ENCODE data around the gene RHBDL2. TPM values are rescaled to one million over a fixed set of nuclear protein-coding genes. Genes with fewer than 3 reads are reported as not detected.
A peak's percentile ranks its signal among the peaks of the same experiment; 100 is the strongest.

Gene RHBDL2
- total and polyA plus RNA-seq, 9 of the 15 experiments (the other 6 are each of a cell fraction or from before 2014, with no cell fraction given): not detected

DNA sequence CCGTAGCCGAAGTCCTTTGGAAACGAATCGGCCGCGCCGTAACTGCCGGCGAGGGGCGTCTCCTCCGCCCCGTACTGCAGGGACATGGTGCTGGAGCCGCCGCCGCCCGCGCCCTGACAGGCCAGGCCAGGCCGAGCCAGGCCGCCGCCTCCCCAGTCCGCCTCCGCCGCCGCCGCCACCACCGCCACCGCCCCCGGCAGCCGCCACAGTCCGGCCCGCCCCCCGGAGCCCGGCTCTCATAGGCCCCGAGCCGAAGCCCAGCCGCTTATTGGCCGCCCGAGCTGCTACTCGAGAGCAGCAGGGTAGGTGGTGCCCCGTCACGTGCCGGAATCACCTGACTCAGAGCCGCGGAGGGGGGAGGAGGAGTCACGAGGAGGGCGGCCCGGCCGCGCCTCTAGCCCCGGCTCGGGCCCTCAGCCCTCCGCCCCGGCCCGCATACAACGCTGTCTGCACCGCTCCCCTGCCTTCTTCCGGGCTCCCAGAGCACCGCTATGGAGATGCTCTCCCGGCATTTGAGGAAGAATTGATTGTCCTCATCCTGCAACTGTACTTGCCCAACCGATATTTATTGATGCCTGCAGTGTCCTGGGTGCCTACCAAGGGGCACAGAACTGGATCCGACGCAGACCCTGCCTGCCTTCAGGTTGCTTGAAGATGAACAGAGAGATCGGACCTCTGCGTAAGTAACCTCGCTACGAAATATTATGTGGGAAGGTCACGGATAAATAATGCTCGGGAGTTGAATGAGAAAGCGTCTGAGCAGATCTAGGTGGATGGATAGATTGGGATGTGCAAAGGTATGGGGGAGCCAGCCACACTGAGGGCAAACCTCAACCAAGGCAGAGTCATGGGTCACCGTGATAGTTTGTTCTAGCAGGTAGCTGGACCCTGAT, 81.8 kb downstream of the RHBDL2 start, which contains the start of gene RRAGC (continued):
- TF ChIP-seq, protein P1, sequence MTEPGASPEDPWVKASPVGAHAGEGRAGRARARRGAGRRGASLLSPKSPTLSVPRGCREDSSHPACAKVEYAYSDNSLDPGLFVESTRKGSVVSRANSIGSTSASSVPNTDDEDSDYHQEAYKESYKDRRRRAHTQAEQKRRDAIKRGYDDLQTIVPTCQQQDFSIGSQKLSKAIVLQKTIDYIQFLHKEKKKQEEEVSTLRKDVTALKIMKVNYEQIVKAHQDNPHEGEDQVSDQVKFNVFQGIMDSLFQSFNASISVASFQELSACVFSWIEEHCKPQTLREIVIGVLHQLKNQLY (CRISPR knock-in tag; conservative IDR thresholded peaks at IDR 0.05): no peak; a peak in 1 of 4 replicates
- TF ChIP-seq ZNF707 (CRISPR knock-in tag; conservative IDR thresholded peaks at IDR 0.05) (no peak), NR4A1 (CRISPR knock-in tag; IDR thresholded peaks at IDR 0.05) (peak; percentile 93; the same call in 1 of the 2 replicates), NR4A1 (tag; IDR thresholded peaks at IDR 0.05) (no peak), POLR2AphosphoS5 (IDR thresholded peaks at IDR 0.05; ENCODE audit: control insufficient read depth, insufficient read depth, low read depth, low read length) (no peak), GABPA (tag; conservative IDR thresholded peaks at IDR 0.05; ENCODE audit: low read depth) (peak; percentile 76), SMARCE1 (IDR thresholded peaks at IDR 0.05) (no peak; the same call in 1 of the 2 replicates), TAF15 (IDR thresholded peaks at IDR 0.05; ENCODE audit: low read depth, low read length) (no peak), BCOR (IDR thresholded peaks at IDR 0.05) (peak; percentile 54; the same call in 1 of the 2 replicates), ZNF140 (CRISPR knock-in tag; IDR thresholded peaks at IDR 0.05) (no peak)
- TF ChIP-seq, protein P2, sequence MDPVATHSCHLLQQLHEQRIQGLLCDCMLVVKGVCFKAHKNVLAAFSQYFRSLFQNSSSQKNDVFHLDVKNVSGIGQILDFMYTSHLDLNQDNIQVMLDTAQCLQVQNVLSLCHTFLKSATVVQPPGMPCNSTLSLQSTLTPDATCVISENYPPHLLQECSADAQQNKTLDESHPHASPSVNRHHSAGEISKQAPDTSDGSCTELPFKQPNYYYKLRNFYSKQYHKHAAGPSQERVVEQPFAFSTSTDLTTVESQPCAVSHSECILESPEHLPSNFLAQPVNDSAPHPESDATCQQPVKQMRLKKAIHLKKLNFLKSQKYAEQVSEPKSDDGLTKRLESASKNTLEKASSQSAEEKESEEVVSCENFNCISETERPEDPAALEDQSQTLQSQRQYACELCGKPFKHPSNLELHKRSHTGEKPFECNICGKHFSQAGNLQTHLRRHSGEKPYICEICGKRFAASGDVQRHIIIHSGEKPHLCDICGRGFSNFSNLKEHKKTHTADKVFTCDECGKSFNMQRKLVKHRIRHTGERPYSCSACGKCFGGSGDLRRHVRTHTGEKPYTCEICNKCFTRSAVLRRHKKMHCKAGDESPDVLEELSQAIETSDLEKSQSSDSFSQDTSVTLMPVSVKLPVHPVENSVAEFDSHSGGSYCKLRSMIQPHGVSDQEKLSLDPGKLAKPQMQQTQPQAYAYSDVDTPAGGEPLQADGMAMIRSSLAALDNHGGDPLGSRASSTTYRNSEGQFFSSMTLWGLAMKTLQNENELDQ (CRISPR knock-in tag; IDR thresholded peaks at IDR 0.05; ENCODE audit: borderline replicate concordance): no peak
- TF ChIP-seq, protein P3, sequence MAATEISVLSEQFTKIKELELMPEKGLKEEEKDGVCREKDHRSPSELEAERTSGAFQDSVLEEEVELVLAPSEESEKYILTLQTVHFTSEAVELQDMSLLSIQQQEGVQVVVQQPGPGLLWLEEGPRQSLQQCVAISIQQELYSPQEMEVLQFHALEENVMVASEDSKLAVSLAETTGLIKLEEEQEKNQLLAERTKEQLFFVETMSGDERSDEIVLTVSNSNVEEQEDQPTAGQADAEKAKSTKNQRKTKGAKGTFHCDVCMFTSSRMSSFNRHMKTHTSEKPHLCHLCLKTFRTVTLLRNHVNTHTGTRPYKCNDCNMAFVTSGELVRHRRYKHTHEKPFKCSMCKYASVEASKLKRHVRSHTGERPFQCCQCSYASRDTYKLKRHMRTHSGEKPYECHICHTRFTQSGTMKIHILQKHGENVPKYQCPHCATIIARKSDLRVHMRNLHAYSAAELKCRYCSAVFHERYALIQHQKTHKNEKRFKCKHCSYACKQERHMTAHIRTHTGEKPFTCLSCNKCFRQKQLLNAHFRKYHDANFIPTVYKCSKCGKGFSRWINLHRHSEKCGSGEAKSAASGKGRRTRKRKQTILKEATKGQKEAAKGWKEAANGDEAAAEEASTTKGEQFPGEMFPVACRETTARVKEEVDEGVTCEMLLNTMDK (IDR thresholded peaks at IDR 0.05; ENCODE audit: borderline replicate concordance, insufficient read depth, low read depth, low read length, poor library complexity, severe bottlenecking): no peak
- TF ChIP-seq, protein P4, sequence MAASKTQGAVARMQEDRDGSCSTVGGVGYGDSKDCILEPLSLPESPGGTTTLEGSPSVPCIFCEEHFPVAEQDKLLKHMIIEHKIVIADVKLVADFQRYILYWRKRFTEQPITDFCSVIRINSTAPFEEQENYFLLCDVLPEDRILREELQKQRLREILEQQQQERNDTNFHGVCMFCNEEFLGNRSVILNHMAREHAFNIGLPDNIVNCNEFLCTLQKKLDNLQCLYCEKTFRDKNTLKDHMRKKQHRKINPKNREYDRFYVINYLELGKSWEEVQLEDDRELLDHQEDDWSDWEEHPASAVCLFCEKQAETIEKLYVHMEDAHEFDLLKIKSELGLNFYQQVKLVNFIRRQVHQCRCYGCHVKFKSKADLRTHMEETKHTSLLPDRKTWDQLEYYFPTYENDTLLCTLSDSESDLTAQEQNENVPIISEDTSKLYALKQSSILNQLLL (CRISPR knock-in tag; IDR thresholded peaks at IDR 0.05; ENCODE audit: borderline replicate concordance): no peak

Data from K562 (cell line).